HG03280 (cell line): ENCODE results near the gene RAB11FIP4.

ENCODE experiments used
- ATAC-seq: cut with Tn5 transposase; IDR thresholded peaks from one replicate; pipeline ENCODE4 v1.9.1; 2021; ENCODE audit warnings: mild to moderate bottlenecking, moderate library complexity; ENCODE audit not compliant: unreplicated experiment

RAB11FIP4 gene

DNA sequence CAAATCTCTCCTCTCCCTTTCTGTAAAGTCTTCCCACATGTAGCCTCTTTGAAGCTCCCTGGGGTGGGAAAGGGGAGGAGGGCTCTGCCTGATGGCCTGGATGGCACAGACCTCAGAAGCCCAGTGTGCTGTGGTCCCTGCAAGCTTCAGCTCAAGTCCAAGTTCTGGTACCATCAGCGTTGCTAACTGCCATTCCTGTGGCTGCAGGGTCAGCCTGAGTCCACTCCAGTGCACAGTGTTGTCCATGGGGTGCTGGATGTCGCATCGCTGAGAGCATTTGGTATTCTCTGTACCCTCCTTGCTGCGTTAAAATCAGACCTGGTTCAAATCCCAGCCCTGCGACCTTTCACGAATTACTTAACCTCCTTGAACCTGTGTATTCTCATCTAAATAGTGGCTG, 105.1 kb downstream of the RAB11FIP4 start:
- ATAC-seq: no peak

DNA sequence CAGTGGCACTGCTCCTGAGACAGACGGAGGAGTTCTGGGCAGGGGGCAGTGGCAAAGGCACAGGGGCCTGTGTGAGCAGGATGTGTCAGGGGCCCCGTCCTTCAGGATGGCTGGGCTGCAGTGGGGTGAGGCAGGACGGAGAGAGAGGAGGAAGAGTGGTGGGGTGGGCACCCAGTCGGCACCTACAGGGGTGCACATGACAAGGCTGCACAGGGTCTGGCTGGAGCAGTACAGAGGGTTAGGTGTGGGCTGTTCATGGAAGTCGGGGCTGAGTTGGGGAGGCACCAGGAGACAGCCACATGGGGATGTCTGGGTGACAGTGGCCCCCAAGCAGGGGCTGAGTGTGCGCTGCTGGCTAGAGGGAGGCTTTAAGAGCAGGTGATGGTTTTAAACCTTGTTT, 106.0 kb downstream of the RAB11FIP4 start:
- ATAC-seq: no peak

- ATAC-seq: no peak
These were observed 106.7 kb downstream of the RAB11FIP4 start for GRCh38 chr17:31497994-31498826.

DNA sequence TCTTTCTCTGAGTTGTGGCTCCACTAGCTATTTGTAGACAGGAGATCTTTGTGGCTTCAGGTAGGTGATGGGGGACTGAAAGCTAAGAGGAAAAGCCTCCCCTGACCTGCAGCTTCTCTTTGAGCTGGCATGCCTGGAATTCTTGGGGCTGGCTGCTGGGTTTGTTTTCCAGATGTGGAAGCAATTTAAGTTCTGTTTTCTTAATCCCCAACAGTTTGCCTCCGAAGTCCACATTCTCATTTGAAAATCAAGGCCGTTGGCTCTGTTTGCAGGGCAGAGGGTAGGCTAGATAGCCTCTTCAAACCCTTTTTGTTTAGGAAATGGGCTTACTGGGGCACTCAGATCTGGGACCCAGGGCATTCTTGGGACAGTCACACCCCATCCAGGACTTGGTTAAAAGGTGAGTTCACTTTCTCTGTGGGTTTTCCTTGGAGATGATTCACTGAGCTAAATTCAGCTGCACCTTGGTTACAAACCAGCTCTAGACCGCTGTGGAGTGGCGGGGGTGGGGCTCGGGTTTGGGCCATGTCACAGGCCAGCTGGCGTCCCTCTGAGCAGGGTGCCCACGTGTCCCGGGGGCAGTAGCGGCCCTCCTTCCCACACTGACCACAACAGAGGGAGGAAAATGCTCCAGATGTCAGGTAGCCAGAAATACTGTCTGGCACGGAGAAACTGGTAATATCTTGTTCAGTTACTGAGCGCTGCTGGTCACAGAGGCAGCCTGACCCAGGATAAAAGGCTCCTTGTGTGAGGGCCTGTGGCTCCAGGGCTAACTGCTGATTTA, 108.5 kb downstream of the RAB11FIP4 start:
- no peak for ATAC-seq

GRCh38 chr17:31506517-31506916, 115.0 kb downstream of the RAB11FIP4 start:
- ATAC-seq: no peak

GRCh38 chr17:31508288-31509094, 117.0 kb downstream of the RAB11FIP4 start:
- ATAC-seq: peak; percentile 78

DNA sequence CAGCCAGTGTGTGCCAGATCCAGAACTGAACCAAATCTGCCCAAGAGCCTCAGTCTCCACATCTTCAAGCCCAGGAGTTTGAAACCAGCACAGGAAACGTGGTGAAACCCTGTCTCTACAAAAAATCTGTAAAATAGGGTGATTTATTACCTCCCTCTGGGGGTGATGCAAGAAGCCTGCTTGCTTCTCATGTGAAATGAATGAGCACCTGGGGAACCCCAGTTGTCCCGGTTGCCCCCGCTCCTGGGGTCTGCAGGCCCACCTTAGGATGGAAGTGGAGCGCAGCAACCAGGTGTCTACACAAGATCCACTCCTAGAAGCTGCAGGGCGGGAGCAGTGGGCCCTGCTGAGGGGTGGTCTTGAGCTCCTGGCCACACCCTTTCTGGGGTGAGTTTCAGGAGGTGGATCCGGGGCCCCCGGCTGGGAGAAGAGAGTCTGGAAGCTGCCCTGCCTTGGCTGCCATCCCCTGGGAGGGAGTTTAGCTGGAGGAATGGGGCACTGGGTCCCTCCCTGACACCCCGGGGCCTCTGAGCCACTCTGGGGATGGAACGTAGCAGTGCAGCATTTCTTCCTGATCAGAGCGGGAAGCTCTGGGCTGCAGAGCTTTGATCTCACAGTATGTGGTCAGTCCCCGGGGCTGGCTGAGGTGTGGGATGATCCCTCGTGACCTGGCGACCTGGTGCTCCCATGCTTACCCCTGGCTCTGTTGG, 117.8 kb downstream of the RAB11FIP4 start:
- no peak for ATAC-seq

GRCh38 chr17:31509805-31510177, 118.3 kb downstream of the RAB11FIP4 start:
- ATAC-seq: no peak

GRCh38 chr17:31510308-31511194, 119.1 kb downstream of the RAB11FIP4 start:
- no peak for ATAC-seq

DNA sequence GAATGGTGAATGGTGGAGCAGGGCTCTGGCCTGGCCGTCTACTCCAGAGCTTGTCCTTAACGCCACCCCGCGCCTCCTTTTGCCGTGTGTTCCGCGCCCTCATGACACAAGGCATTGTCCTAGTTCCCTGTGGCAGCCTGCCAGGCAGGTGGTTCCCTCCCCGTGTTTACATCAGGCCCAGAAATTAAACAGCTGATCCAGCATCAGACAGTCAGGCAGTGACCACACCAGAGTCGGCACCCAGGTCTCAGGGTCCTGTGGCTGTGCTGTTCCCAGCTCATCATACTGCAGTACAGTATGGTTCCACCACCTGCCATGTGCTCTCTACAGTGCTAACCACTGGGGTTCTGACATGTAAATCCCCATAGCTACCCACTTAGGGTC, 119.7 kb downstream of the RAB11FIP4 start:
- ATAC-seq: no peak

DNA sequence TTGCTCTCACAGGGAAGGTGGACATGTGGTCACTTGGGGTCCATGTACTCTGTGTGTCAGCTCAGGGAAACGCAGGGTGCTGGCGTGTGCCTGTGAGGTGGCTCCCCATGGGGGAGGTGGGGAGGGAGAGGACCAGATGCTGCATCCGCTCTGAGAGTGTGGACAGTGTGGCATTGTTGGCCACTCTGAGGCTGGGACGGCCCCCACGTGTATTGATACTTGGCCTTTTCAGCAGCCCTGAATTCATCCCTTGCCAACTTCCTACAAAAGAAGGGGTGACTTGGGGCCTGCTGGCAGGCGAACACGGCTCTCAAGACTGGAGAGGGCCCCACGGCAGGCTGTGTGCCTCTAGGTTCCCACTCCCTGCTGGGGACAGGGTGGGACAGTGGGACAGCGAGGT, 120.1 kb downstream of the RAB11FIP4 start:
- no peak for ATAC-seq

DNA sequence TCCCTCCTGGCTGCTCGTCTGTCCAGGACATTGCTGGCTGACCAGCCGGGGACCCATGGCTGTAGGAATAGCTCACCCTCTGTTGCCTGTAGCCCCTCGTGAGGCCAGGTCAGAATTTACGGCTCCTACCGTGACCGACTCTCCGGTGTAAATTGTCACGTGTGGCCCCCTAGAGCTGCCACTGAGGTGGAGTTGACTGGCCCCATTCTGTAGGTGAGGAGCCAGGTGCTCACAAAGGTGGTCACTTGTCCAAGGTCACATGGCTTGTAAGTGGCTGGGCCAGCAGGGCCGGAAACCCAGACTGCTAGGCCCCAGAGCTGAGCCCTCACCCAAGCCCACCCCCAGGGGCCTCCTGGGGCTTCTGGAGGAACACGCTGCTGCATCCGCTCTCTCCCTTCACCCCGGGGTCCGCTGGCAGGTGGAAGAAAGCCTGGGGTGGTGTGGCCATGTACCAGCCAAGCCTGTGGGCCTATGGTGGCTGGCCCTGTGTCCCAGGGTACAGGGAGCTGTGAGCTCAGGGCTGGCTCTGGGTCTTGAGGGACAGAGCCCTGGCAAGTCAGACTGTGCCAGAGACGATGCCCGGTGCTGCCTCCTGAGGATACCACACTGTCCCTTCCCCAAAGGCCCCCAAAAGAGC, 120.7 kb downstream of the RAB11FIP4 start:
- no peak for ATAC-seq

- ATAC-seq: no peak
These were observed 121.3 kb downstream of the RAB11FIP4 start for GRCh38 chr17:31512796-31513195.

DNA sequence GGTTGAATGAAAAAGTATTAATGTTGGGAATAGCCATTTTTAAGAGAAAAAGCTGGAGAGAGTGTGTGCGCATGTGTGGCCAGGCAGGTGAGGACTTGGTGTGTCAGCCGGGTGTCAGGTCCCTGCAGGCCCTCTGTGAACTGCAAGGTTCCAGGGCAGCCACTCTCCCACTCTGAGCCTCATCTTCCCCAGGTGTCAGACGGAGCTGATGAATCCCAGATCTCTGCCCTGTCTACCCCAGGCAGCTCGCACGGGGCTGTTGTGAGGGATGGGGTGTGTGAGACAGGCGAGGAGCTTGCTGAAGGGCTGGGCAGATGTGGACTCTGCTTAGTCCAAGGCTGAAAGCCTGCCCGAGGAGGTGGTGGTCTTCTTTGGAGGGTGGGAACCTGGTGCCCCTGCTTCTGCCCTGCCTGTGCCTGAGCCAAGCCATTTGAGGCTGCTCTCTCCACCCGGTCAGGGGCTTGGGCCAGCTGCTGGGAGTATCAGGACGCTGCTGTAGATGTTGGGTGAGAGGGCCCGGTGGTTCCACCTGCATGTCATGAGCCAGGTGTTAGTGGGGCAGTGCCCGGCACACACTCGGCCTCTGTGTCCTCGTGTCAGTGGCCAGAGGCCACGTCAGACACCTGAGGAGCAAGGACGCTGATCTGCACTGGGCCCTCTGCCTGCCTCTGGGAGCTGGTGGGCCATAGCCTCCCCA, 122.4 kb downstream of the RAB11FIP4 start:
- no peak for ATAC-seq

DNA sequence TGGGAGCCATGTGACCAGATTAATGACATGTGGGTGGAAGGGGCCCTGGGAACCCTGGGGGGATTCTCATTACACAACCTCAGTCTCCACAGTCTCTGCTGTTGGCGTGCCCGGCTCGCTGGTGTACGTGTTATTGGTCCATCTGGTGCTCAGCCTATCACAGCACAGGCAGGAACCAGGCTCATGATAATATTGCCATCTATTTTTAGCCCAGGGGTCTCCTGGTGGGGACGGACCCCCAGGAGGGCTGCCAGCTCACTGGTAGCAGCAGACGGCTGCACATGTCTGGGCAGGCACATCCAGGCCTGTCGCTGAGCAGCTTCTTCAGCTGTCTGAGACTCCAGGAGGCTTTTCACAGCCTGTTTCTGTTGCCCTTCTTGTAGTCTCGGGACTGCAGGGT, 123.8 kb downstream of the RAB11FIP4 start:
- ATAC-seq: no peak

GRCh38 chr17:31517524-31517923, 126.0 kb downstream of the RAB11FIP4 start:
- ATAC-seq: no peak

GRCh38 chr17:31518478-31518877, 127.0 kb downstream of the RAB11FIP4 start:
- no peak for ATAC-seq

- ATAC-seq: no peak
These were observed 130.3 kb downstream of the RAB11FIP4 start for GRCh38 chr17:31521632-31522283.
